Liver (tissue), 9 donors: ENCODE data around the gene PDZD8. TPM values are rescaled to one million over a fixed set of nuclear protein-coding genes. Genes with fewer than 3 reads are reported as not detected.

Experiments used
- DNase-seq: peaks from one replicate; pipeline ENCODE4 v3.0.0-alpha.2; 2017; ENCODE audit warnings: low spot score
- H3K27ac ChIP-seq, 2 donors: one replicate each; pipeline ENCODE4 v1.7.0; 2013; ENCODE audit warnings: inconsistent platforms in 2 of 2, low read length in 2 of 2, control low read depth in 1 of 2, low read depth in 1 of 2, mild to moderate bottlenecking in 1 of 2
- H3K27me3 ChIP-seq, 4 donors: one replicate each; pipeline versions ENCODE4 v1.6.1 to v1.7.0; 2013; ENCODE audit warnings: low read length in 3 of 4, inconsistent platforms in 1 of 4, mild to moderate bottlenecking in 1 of 4, moderate library complexity in 1 of 4; ENCODE audit not compliant: control insufficient read depth in 4 of 4, insufficient read depth in 4 of 4
- H3K36me3 ChIP-seq, 4 donors: one replicate each; pipeline versions ENCODE4 v1.6.1 to v1.7.0; 2013; ENCODE audit warnings: low read length in 3 of 4, mild to moderate bottlenecking in 3 of 4, low read depth in 1 of 4, moderate library complexity in 1 of 4; ENCODE audit not compliant: control insufficient read depth in 4 of 4, insufficient read depth in 3 of 4
- H3K4me1 ChIP-seq, 4 donors: one replicate each; pipeline versions ENCODE4 v1.6.1 to v1.7.0; 2013; ENCODE audit warnings: low read length in 3 of 4, mild to moderate bottlenecking in 3 of 4, moderate library complexity in 1 of 4; ENCODE audit not compliant: control insufficient read depth in 4 of 4, insufficient read depth in 4 of 4
- H3K4me3 ChIP-seq, 3 donors: one replicate each; pipeline versions ENCODE4 v1.6.1 to v1.7.0; 2013; ENCODE audit warnings: low read length in 3 of 3, control low read depth in 1 of 3, low read depth in 1 of 3, mild to moderate bottlenecking in 1 of 3
- H3K9ac ChIP-seq, 2 donors: one replicate each; pipeline ENCODE4 v1.7.0; 2013; ENCODE audit warnings: low read length in 2 of 2, mild to moderate bottlenecking in 2 of 2, moderate library complexity in 2 of 2, control low read depth in 1 of 2, low read depth in 1 of 2
- H3K9me3 ChIP-seq, 4 donors: one replicate each; pipeline versions ENCODE4 v1.6.1 to v1.7.0; 2013; ENCODE audit warnings: low read length in 3 of 4; ENCODE audit not compliant: control insufficient read depth in 4 of 4
- EGR1 ChIP-seq, 2 donors: IDR thresholded peaks; 2 replicates each; pipeline ENCODE4 v1.6.1; 2016 to 2018; ENCODE audit warnings: antibody characterized with exemption in 2 of 2, low read depth in 2 of 2
- FOXA2 ChIP-seq: IDR thresholded peaks from 2 replicates; pipeline ENCODE4 v1.6.1; 2016; ENCODE audit warnings: antibody characterized with exemption
- GABPA ChIP-seq, 2 donors: IDR thresholded peaks in 1 of 2; conservative IDR thresholded peaks in 1 of 2; 2 replicates each; pipeline ENCODE4 v1.6.1; 2016; ENCODE audit warnings: antibody characterized with exemption in 2 of 2, mild to moderate bottlenecking in 1 of 2, moderate library complexity in 1 of 2
- HNF4A ChIP-seq, 2 donors: conservative IDR thresholded peaks; 2 replicates each; pipeline ENCODE4 v1.6.1; 2016; ENCODE audit warnings: antibody characterized with exemption in 2 of 2, mild to moderate bottlenecking in 2 of 2
- HNF4G ChIP-seq: IDR thresholded peaks from 2 replicates; pipeline ENCODE4 v1.6.1; 2016; ENCODE audit warnings: antibody characterized with exemption
- JUND ChIP-seq, 2 donors: IDR thresholded peaks; 2 replicates each; pipeline ENCODE4 v1.6.1; 2016; ENCODE audit warnings: antibody characterized with exemption in 2 of 2
- NR2F2 ChIP-seq: IDR thresholded peaks from 2 replicates; pipeline ENCODE4 v1.6.1; 2016; ENCODE audit warnings: antibody characterized with exemption
- RAD21 ChIP-seq, 2 donors: IDR thresholded peaks; 2 replicates each; pipeline ENCODE4 v1.6.1; 2016; ENCODE audit warnings: antibody characterized with exemption in 2 of 2, mild to moderate bottlenecking in 2 of 2
- RXRA ChIP-seq, 2 donors: IDR thresholded peaks; 2 replicates each; pipeline ENCODE4 v1.6.1; 2017 to 2018; ENCODE audit warnings: antibody characterized with exemption in 2 of 2, mild to moderate bottlenecking in 1 of 2
- SP1 ChIP-seq: IDR thresholded peaks from 2 replicates; pipeline ENCODE4 v1.6.1; 2018; ENCODE audit warnings: antibody characterized with exemption, mild to moderate bottlenecking
- TAF1 ChIP-seq: conservative IDR thresholded peaks from 2 replicates; pipeline ENCODE4 v1.6.1; 2016; ENCODE audit warnings: antibody characterized with exemption, mild to moderate bottlenecking
- WGBS: extraction: QIAGEN DNeasy Blood & Tissue Kit; methylation state at CpG from one replicate; pipeline ENCODE4 v1.1.7; 2013; 5-methylcytosine and 5-hydroxymethylcytosine counted together
- polyA plus RNA-seq, 2 donors: library from polyadenylated mRNA; stranded (reverse) in 1 of 2; unstranded in 1 of 2; fragments of 200-250 nt in 1 of 2; fragments of >200 nt in 1 of 2; fragmentation: Nextera tagmentation in 1 of 2; extraction: Ambion mirVana in 1 of 2; gene quantifications; one replicate each; pipeline versions ENCODE4 v1.2.1 to v1.2.3, GENCODE V29; 2013 to 2015
- total RNA-seq, 2 donors: library from RNA; depleted of rRNA; stranded (reverse); fragments of >200 nt; gene quantifications; one replicate each; pipeline ENCODE4 v1.2.3, GENCODE V29; 2014
- TF ChIP-seq, protein P1 (sequence below): IDR thresholded peaks from 2 replicates; pipeline ENCODE4 v1.6.1; 2016; ENCODE audit warnings: antibody characterized with exemption, mild to moderate bottlenecking
- TF ChIP-seq, protein P2 (sequence below): IDR thresholded peaks from 2 replicates; pipeline ENCODE4 v1.6.1; 2016; ENCODE audit warnings: antibody characterized with exemption
- TF ChIP-seq, protein P3 (sequence below): IDR thresholded peaks from 2 replicates; pipeline ENCODE4 v1.6.1; 2016; ENCODE audit warnings: antibody characterized with exemption
- donor health status: healthy.
- donor health status: healthy.
- donor health status: healthy.
- donor health status: healthy.
- donor health status: healthy.

The PDZD8 gene
- total and polyA plus RNA-seq, 4 donors, result 9.3 to 38.9 (median 15.1) TPM

DNA sequence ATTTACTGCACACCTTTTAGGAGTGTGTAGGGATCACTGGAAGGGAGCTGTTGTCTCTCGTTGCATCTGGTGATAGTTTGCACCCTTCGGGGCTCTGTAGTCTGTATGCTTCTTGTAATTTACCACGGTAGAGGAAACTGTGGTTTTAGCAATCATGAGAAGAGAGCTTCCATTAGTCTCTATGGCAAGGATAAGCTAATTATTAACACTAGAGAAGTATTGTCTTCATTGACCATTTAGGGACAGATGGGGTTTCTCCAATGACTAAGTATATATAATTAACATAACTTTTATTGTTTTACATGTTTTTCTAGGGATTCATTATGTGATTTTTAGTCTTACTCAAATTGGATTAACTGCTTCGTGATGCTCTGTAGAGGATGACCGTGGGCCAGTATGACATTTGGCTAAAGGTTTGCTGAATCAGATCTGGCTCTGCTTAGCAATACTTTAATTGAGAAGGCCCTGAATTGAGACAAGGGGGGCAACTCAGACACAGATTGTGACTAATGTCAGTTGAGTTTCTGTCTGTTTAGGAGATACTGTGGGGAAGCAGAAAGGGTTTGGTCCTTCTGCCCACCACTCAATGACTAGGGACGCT, 125.6 kb downstream of the PDZD8 start:
- H3K4me3 ChIP-seq, result no peak overlapping the region
- no peaks in the 10 kb centered on the region for H3K9me3 ChIP-seq
- no peaks in the 10 kb centered on the region for H3K27me3 ChIP-seq
- no peaks in the 10 kb centered on the region for H3K4me1 ChIP-seq
- DNase-seq, result no peak
- H3K27ac ChIP-seq, result no peak overlapping the region
- no peak overlapping the region for H3K9ac ChIP-seq
- TF ChIP-seq, protein P1, sequence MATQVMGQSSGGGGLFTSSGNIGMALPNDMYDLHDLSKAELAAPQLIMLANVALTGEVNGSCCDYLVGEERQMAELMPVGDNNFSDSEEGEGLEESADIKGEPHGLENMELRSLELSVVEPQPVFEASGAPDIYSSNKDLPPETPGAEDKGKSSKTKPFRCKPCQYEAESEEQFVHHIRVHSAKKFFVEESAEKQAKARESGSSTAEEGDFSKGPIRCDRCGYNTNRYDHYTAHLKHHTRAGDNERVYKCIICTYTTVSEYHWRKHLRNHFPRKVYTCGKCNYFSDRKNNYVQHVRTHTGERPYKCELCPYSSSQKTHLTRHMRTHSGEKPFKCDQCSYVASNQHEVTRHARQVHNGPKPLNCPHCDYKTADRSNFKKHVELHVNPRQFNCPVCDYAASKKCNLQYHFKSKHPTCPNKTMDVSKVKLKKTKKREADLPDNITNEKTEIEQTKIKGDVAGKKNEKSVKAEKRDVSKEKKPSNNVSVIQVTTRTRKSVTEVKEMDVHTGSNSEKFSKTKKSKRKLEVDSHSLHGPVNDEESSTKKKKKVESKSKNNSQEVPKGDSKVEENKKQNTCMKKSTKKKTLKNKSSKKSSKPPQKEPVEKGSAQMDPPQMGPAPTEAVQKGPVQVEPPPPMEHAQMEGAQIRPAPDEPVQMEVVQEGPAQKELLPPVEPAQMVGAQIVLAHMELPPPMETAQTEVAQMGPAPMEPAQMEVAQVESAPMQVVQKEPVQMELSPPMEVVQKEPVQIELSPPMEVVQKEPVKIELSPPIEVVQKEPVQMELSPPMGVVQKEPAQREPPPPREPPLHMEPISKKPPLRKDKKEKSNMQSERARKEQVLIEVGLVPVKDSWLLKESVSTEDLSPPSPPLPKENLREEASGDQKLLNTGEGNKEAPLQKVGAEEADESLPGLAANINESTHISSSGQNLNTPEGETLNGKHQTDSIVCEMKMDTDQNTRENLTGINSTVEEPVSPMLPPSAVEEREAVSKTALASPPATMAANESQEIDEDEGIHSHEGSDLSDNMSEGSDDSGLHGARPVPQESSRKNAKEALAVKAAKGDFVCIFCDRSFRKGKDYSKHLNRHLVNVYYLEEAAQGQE, result no peak
- TF ChIP-seq TAF1 (no peak), NR2F2 (no peak), JUND (IDR thresholded peaks at IDR 0.05) (no peak), GABPA (IDR thresholded peaks at IDR 0.05 in 1 of 2, conservative IDR thresholded peaks at IDR 0.05 in 1 of 2) (no peak)
- TF ChIP-seq, protein P2, sequence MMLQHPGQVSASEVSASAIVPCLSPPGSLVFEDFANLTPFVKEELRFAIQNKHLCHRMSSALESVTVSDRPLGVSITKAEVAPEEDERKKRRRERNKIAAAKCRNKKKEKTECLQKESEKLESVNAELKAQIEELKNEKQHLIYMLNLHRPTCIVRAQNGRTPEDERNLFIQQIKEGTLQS, result no peak
- no peaks in the 10 kb centered on the region for H3K36me3 ChIP-seq
- WGBS, result 69% methylated on average over 6 of the region's 6 CpGs

DNA sequence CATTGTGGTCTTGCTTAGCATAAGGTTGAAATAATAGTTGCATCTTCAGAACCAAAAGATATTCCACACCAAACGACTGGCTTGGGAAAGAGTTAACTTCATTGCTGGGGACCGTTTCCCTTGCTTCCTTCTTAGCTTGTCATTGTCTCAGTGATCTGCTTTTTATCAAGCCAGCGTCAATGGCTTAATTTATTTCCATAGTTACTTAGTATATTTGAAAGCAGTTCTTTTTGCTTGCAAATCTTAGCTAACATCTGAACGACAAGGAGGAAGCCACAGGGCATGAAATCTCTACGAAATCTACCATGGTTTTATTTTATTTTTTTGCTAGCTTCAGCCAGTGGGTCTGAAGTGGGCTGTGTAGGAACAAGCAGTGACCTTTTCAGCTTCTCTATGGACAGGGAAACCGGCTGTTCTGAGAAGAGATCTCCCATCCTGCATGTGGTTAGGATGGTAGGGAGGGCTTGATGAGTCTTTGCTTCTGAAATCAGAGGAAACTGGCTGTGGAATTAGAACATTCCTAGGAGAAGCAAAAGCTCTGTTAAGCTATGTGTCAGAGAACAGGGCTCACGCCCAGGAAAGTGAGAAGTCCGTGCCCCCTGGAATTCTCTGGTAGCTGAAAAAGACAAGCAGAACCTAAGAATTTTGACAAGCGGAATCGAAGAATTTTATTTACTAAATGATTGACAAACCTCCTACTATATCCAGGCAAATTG, 126.3 kb downstream of the PDZD8 start:
- no peak for DNase-seq
- 49% methylated on average over 10 of the region's 10 CpGs for WGBS
- Histone ChIP-seq H3K27ac (no peak overlapping the region), H3K9ac (no peak overlapping the region), H3K4me3 (no peak overlapping the region), H3K9me3 (no peaks in the 10 kb centered on the region), H3K27me3 (no peaks in the 10 kb centered on the region), H3K36me3 (no peaks in the 10 kb centered on the region), H3K4me1 (no peaks in the 10 kb centered on the region)
- TF ChIP-seq NR2F2 (no peak), SP1 (no peak), FOXA2 (no peak), EGR1 (IDR thresholded peaks at IDR 0.05; ENCODE audit: low read depth in 2 of 2) (no peak)
- TF ChIP-seq, protein P2, result no peak

DNA sequence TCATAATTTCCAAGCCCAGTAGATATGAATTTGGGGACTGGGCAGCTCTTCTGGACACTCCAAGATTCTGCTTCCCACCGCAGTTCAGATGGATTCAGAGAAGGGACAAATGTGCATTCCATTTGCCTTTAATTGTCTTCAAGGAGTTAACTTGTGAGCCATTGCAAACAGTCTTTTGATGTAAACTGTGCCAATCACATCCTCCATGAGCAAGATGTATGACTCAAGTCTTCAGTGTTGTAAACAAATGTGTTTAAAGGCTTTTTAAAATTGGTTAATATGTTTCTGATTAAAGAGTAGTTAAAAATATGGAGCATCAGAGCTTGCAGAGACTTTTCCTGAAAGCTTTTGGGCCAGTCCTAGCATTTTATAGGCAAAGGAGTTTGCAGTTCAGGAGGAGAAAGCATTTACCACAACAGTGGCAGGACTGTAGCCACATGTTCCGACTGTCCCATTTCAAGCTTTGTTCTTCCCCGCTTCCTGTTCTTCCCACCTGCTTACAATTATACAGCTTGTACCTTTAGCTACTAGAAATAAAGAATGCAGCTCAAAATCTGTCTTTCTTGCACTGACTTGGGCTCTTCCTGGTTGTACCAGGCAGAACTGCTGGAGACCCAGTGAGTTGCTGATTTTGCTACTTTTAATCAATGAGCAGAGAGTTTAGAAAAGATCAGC, 128.1 kb downstream of the PDZD8 start:
- WGBS, result 87% methylated on average over 3 of the region's 3 CpGs
- H3K9me3 ChIP-seq, result no peaks in the 10 kb centered on the region
- H3K36me3 ChIP-seq, result no peaks in the 10 kb centered on the region
- H3K4me1 ChIP-seq, result no peaks in the 10 kb centered on the region
- no peak overlapping the region for H3K9ac ChIP-seq
- peaks cover 0 to 5% (median 0%) of the 10 kb centered on the region in 4 donors for H3K27me3 ChIP-seq
- no peak for DNase-seq
- no peak overlapping the region for H3K4me3 ChIP-seq
- no peak overlapping the region for H3K27ac ChIP-seq
- TF ChIP-seq SP1 (no peak), HNF4A (conservative IDR thresholded peaks at IDR 0.05) (no peak), NR2F2 (no peak), HNF4G (no peak), EGR1 (IDR thresholded peaks at IDR 0.05; ENCODE audit: low read depth in 2 of 2) (no peak), FOXA2 (no peak), RAD21 (IDR thresholded peaks at IDR 0.05) (no peak), TAF1 (no peak), RXRA (IDR thresholded peaks at IDR 0.05) (no peak)
- TF ChIP-seq, protein P1, result no peak
- TF ChIP-seq, protein P2, result no peak
- TF ChIP-seq, protein P3, sequence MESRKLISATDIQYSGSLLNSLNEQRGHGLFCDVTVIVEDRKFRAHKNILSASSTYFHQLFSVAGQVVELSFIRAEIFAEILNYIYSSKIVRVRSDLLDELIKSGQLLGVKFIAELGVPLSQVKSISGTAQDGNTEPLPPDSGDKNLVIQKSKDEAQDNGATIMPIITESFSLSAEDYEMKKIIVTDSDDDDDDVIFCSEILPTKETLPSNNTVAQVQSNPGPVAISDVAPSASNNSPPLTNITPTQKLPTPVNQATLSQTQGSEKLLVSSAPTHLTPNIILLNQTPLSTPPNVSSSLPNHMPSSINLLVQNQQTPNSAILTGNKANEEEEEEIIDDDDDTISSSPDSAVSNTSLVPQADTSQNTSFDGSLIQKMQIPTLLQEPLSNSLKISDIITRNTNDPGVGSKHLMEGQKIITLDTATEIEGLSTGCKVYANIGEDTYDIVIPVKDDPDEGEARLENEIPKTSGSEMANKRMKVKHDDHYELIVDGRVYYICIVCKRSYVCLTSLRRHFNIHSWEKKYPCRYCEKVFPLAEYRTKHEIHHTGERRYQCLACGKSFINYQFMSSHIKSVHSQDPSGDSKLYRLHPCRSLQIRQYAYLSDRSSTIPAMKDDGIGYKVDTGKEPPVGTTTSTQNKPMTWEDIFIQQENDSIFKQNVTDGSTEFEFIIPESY, result no peak
